ENCODE results near the gene TBL1X. TPM values are rescaled to one million over a fixed set of nuclear protein-coding genes. Genes with fewer than 3 reads are reported as not detected.

Gene TBL1X
- total RNA-seq, 1 donor: 30.7 TPM

DNA sequence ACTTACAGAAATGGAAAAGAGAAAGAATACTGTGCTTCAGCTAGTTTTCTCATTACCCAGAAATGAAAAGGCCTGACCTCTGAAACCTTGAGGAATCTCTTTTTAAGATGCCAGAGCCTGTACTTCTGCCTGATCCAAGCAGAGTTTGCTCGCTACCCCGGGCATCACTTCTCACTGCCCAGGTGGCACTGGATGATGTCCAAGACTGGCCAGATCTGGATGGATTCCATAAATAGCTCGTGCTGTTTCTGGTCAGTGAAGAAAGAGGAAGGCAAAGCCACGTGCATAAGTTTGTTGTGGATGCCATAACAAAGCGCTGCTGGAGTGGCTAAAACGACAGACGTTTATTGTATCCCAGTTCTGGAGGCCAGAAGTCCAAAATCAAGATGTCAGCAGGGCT is 133.5 kb downstream of the TBL1X start:
- no peak overlapping the region for H3K4me3 ChIP-seq (ENCODE audit: low read depth, low read length)
- TF ChIP-seq, protein P1, sequence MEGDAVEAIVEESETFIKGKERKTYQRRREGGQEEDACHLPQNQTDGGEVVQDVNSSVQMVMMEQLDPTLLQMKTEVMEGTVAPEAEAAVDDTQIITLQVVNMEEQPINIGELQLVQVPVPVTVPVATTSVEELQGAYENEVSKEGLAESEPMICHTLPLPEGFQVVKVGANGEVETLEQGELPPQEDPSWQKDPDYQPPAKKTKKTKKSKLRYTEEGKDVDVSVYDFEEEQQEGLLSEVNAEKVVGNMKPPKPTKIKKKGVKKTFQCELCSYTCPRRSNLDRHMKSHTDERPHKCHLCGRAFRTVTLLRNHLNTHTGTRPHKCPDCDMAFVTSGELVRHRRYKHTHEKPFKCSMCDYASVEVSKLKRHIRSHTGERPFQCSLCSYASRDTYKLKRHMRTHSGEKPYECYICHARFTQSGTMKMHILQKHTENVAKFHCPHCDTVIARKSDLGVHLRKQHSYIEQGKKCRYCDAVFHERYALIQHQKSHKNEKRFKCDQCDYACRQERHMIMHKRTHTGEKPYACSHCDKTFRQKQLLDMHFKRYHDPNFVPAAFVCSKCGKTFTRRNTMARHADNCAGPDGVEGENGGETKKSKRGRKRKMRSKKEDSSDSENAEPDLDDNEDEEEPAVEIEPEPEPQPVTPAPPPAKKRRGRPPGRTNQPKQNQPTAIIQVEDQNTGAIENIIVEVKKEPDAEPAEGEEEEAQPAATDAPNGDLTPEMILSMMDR (IDR thresholded peaks at IDR 0.05; ENCODE audit: insufficient read depth, low read depth, low read length): no peak
- no peak for DNase-seq (ENCODE audit: low read depth)

DNA sequence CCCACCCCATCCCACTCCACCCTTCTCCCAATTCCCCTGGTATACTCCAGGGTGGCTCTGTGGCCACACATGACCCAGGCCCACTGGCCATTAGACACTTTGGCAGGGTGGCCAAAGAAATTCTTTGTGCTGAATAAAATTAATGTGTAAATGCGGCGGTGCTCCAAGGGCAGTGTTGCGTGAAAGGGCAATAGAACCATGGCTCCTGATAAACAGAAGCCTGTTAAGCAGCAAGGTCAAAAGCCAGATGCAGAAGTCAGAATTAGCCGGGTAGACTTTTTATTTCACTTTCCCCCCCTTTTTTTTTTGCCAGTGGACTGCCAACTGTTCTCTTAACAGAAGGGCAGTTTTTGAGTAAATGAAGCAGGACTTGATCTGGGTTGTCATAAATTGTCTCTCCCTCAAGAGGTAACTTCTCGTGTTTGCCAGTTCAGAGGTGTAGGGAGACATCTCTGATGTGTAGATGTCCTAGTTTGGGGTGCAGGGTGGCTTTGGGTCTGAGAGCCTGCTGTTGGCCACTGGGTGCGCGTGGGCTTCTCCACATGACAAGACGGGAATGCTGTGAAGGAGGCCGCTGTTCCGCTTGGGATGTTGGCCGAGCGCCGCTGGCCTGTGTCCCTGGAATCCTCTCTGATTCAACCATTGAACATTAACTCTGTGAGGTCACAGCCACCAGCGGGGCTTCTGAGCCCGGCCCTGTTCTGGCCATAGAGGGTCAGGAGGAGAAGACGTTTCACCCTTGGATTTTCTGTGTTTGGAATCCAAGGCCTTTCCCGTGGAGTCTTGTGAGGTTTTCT is 139.5 kb downstream of the TBL1X start:
- peak; percentile 30 for DNase-seq (ENCODE audit: low read depth)
- no peak overlapping the region for H3K4me3 ChIP-seq (ENCODE audit: low read depth, low read length)
- TF ChIP-seq, protein P1 (IDR thresholded peaks at IDR 0.05; ENCODE audit: insufficient read depth, low read depth, low read length): no peak

DNA sequence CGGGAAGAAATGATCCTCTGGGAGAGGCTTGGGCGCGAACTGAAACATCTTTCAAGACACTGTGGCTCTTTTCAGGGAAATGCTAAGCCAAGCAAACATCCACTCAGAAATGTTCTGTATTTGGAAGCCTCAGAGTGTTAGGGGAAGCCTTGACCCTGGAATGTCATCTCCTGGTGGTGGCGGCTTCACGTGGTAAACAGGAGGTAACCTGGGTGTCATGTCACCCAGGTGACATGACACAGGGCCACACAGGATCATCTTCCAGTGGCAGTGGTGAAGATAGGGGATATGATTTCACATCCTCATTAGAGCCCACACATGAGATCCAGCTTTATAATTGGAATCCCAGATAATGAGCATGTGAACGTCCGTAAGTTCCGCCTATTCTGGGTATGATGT is 140.0 kb downstream of the TBL1X start:
- TF ChIP-seq, protein P1 (IDR thresholded peaks at IDR 0.05; ENCODE audit: insufficient read depth, low read depth, low read length): no peak
- no peak overlapping the region for H3K4me3 ChIP-seq (ENCODE audit: low read depth, low read length)
- no peak for DNase-seq (ENCODE audit: low read depth)

DNA sequence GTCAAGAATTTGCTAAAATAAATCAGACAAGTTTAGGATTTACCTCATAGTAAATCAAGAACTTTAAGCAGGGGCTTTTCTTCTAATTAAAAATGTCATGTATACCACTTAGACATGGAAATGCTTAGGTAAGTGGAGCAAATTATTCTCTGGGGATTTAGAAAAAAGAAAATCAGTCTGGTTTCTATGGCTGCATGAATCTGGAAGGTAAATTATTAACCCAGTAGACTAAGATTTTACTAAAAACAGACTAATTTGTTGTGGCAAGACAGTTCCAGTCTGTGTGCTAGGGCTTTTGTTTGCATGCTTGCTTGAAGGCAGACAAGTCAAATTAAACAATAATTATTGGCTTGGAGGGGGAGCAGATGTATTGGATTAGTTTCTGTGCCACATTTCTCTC is 140.6 kb downstream of the TBL1X start:
- TF ChIP-seq, protein P1 (IDR thresholded peaks at IDR 0.05; ENCODE audit: insufficient read depth, low read depth, low read length): no peak
- no peak overlapping the region for H3K4me3 ChIP-seq (ENCODE audit: low read depth, low read length)
- no peak for DNase-seq (ENCODE audit: low read depth)

DNA sequence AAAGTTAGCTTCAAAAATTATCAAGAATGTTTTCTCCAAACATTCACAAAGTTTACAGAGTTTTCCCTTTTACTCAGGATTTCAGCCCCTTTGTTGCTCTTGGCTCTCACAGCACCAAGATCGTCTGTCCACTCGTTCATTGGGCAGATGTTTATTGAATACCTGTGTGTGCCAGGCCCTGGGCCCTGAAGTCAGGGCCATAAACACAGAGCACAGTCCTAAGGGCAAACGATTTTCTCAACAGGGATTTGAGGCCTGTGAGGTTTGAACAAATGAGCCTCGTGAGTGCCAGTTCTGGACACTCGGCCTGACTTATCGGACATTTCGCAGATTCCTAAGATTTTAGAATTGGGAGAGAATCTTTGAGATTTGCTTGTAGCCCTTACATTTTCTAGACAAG is 142.1 kb downstream of the TBL1X start:
- TF ChIP-seq, protein P1 (IDR thresholded peaks at IDR 0.05; ENCODE audit: insufficient read depth, low read depth, low read length): no peak
- H3K4me3 ChIP-seq (ENCODE audit: low read depth, low read length): no peak overlapping the region
- DNase-seq (ENCODE audit: low read depth): no peak

DNA sequence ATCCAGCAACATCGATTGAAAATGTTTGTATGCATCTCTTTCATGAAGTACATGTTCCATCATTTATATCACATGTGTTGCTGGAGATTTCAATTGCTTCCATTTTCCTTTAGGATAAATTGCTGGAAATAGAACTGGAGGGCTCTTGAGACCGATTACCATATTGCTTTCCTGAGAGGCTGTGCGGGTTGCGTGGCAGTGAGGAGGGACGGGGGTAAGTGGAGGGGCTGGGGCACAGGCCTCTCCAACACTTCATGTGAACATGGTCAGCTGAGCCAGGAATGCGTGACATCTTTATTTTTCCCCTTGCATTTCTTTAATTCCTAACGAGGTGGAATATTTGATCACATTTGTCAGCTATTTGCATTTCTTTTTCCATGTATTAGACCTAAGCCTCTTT is 144.6 kb downstream of the TBL1X start:
- TF ChIP-seq, protein P1 (IDR thresholded peaks at IDR 0.05; ENCODE audit: insufficient read depth, low read depth, low read length): no peak
- no peak overlapping the region for H3K4me3 ChIP-seq (ENCODE audit: low read depth, low read length)
- DNase-seq (ENCODE audit: low read depth): no peak

DNA sequence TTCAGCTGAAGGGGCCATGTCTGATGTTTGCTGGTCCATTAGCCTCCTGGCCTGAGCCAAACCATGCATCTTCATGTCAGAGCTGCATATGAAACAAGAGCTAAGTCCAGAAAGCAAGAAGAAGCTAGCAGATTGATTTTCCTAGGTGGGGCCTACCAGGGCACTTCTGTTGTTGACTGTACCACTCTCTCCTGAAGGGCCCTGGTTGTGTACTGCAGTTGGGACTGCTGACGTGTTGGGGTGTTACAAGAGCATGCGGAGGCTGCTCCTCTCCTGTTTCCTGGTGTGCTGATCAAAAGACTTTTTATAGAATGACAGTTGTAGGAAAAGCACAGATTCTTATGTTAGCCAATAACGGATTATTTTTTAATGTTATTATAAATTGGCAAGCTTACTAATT is 145.1 kb downstream of the TBL1X start:
- TF ChIP-seq, protein P1 (IDR thresholded peaks at IDR 0.05; ENCODE audit: insufficient read depth, low read depth, low read length): no peak
- H3K4me3 ChIP-seq (ENCODE audit: low read depth, low read length): no peak overlapping the region
- no peak for DNase-seq (ENCODE audit: low read depth)
